CD4-positive, alpha-beta T cell treated with Interleukin-17A for 4 hours (primary cell): Measurements from ENCODE around the gene UBL4A.
"Not testable (repeated sequence)": the region's sequence is repeated elsewhere in the genome, so short reads cannot be mapped to it uniquely, and the experiment has no call there.

ENCODE experiments used
- DNase-seq: peaks from one replicate; pipeline ENCODE4 v3.0.0-alpha.2; 2020; ENCODE audit warnings: mixed read lengths

The UBL4A gene

GRCh38 chrX:154507673-154508383, 21.4 kb upstream of the UBL4A start:
- no peak for DNase-seq

- DNase-seq, result no peak
Observed at GRCh38 chrX:154506483-154507332, 20.3 kb upstream of the UBL4A start.

- no peak for DNase-seq
Observed at GRCh38 chrX:154505734-154506133, 19.3 kb upstream of the UBL4A start.

- DNase-seq, result no peak
Observed at GRCh38 chrX:154502989-154503388, 16.6 kb upstream of the UBL4A start.

- DNase-seq, result no peak
Observed at GRCh38 chrX:154502098-154502497, 15.7 kb upstream of the UBL4A start.

GRCh38 chrX:154501423-154501822, 15.0 kb upstream of the UBL4A start:
- not testable (repeated sequence) for DNase-seq

- DNase-seq, result not testable (repeated sequence)
Observed at GRCh38 chrX:154496591-154497137, 10.2 kb upstream of the UBL4A start.

GRCh38 chrX:154495472-154495922, 9.1 kb upstream of the UBL4A start:
- DNase-seq, result no peak

GRCh38 chrX:154494715-154495114, 8.3 kb upstream of the UBL4A start:
- DNase-seq, result no peak

GRCh38 chrX:154490414-154491083, 4.1 kb upstream of the UBL4A start, which contains the start of gene SLC10A3:
Gene SLC10A3, minus strand, starts transcription at chrX:154490629. Its CDS starts 1,689 bp downstream, at chrX:154488940.
- peak; percentile 91 for DNase-seq

- DNase-seq, result peak; percentile 43
Observed at GRCh38 chrX:154490021-154490413, 3.6 kb upstream of the UBL4A start.

- no peak for DNase-seq
Observed at GRCh38 chrX:154489182-154489581, 2.8 kb upstream of the UBL4A start.

GRCh38 chrX:154488336-154489075, 2.1 kb upstream of the UBL4A start:
- DNase-seq, result no peak

- no peak for DNase-seq
Observed at GRCh38 chrX:154487518-154488290, 1.3 kb upstream of the UBL4A start.

GRCh38 chrX:154486052-154486395, 391 bp downstream of the UBL4A start:
- DNase-seq, result peak; percentile 54

- no peak for DNase-seq
Observed at GRCh38 chrX:154485150-154486051, 1.0 kb downstream of the UBL4A start.

- no peak for DNase-seq
Observed at GRCh38 chrX:154484255-154485149, 1.9 kb downstream of the UBL4A start.

- no peak for DNase-seq
Observed at GRCh38 chrX:154483325-154483724, 3.1 kb downstream of the UBL4A start.

GRCh38 chrX:154482786-154483185, 3.6 kb downstream of the UBL4A start:
- DNase-seq, result no peak
